Measurements from ENCODE around the gene CLDN24.

GRCh38 chr4:183360161-183360919 is 38.1 kb upstream of the CLDN24 start:
- no peak for TF ChIP-seq EZH2 (IDR thresholded peaks at IDR 0.05; ENCODE audit: insufficient read depth, low read length)
- no peak for TF ChIP-seq CTCF (IDR thresholded peaks at IDR 0.05; ENCODE audit: insufficient read depth, low read depth, low read length)
